ENCODE data around the gene DLG1.

DNA sequence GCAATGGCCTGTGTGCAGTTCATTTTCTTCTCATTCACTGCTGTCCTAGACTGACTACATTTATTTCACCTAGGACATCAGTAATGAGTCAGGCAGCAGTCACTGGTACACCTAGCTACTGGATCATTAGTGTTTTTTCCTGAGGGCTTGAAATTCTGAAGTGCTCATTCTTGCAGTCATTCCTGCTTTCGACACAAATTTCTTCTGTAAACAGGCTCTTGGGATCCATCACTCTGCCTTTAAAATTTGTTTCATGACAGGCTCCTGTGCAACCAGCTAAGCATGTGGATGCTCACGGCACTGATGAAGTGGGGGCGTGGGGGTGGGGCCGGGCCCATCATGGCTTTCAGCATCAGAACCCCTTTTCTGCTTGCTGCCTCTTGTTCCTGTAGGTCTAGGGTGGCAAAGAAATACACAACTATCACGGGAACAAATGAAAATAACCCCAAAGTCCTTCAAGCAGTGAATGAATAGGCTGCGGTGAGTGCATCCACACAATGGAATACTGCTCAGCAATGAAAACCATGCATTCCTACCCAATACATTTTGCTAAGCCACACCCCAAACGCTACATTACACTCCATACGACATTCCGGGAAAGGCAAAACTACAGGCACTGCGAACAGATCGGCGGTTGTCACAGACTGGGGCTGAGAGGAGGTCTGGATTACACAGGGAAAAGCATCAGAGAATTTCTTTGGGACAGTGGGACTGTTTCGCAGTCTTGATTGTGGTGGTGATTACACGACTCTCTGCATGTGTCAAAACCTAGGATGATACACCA lies 259.5 kb downstream of the DLG1 start:
- TF ChIP-seq, protein P1, sequence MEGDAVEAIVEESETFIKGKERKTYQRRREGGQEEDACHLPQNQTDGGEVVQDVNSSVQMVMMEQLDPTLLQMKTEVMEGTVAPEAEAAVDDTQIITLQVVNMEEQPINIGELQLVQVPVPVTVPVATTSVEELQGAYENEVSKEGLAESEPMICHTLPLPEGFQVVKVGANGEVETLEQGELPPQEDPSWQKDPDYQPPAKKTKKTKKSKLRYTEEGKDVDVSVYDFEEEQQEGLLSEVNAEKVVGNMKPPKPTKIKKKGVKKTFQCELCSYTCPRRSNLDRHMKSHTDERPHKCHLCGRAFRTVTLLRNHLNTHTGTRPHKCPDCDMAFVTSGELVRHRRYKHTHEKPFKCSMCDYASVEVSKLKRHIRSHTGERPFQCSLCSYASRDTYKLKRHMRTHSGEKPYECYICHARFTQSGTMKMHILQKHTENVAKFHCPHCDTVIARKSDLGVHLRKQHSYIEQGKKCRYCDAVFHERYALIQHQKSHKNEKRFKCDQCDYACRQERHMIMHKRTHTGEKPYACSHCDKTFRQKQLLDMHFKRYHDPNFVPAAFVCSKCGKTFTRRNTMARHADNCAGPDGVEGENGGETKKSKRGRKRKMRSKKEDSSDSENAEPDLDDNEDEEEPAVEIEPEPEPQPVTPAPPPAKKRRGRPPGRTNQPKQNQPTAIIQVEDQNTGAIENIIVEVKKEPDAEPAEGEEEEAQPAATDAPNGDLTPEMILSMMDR (IDR thresholded peaks at IDR 0.05): no peak
- no peak for TF ChIP-seq POLR2A (IDR thresholded peaks at IDR 0.05)
